GM23338 (cell line): ENCODE results near the gene RAB40C. TPM values are rescaled to one million over a fixed set of nuclear protein-coding genes. Genes with fewer than 3 reads are reported as not detected.
A peak's percentile ranks its signal among the peaks of the same experiment; 100 is the strongest.

ENCODE experiments used
- ATAC-seq: fragments of 200-7000 bp; cut with Tn5 transposase; 3 replicates; pipeline ENCODE4 v1.9.1; 2020
- DNase-seq: peaks from one replicate; pipeline ENCODE4 v3.0.0-alpha.2; 2015; ENCODE audit warnings: low spot score
- H2AFZ ChIP-seq: fragments of 200-600 bp; sonication (generic); 2 replicates; pipeline ENCODE4 v1.8.0; 2016; ENCODE audit warnings: antibody characterized with exemption, mild to moderate bottlenecking, moderate library complexity
- H3F3A ChIP-seq: fragments of 200-600 bp; sonication (generic); replicated peaks from 2 replicates; pipeline ENCODE4 v1.8.0; 2017; ENCODE audit warnings: antibody characterized with exemption, mixed run types, low read depth
- H3K27ac ChIP-seq: fragments of 200-600 bp; sonication (generic); 2 replicates; pipeline ENCODE4 v1.6.1; 2016; ENCODE audit warnings: low read depth
- H3K27me3 ChIP-seq: fragments of 200-600 bp; sonication (generic); 2 replicates; pipeline ENCODE4 v1.8.0; 2016; ENCODE audit warnings: mild to moderate bottlenecking, mixed run types, moderate library complexity; ENCODE audit not compliant: insufficient read depth
- H3K36me3 ChIP-seq: fragments of 200-600 bp; sonication (generic); 2 replicates; pipeline ENCODE4 v1.8.0; 2016; ENCODE audit warnings: mild to moderate bottlenecking; ENCODE audit not compliant: insufficient read depth
- H3K4me1 ChIP-seq: fragments of 200-600 bp; sonication (generic); 2 replicates; pipeline ENCODE4 v1.8.0; 2016; ENCODE audit warnings: mild to moderate bottlenecking, moderate library complexity; ENCODE audit not compliant: insufficient read depth
- H3K4me2 ChIP-seq: fragments of 200-600 bp; sonication (generic); 2 replicates; pipeline ENCODE4 v1.7.1; 2017; ENCODE audit warnings: mixed run types
- H3K4me3 ChIP-seq: fragments of 200-600 bp; sonication (generic); 2 replicates; pipeline ENCODE4 v1.6.1; 2016; ENCODE audit warnings: mixed run types
- H3K79me2 ChIP-seq: fragments of 200-600 bp; sonication (generic); replicated peaks from 2 replicates; pipeline ENCODE4 v1.8.0; 2017; ENCODE audit warnings: mild to moderate bottlenecking; ENCODE audit not compliant: insufficient read depth
- H3K9me2 ChIP-seq: fragments of 200-600 bp; sonication (generic); 2 replicates; pipeline ENCODE4 v1.8.0; 2017; ENCODE audit not compliant: insufficient read depth
- H4K20me1 ChIP-seq: fragments of 200-600 bp; sonication (generic); replicated peaks from 2 replicates; pipeline ENCODE4 v1.8.0; 2017; ENCODE audit warnings: mild to moderate bottlenecking; ENCODE audit not compliant: insufficient read depth
- H3K27ac Mint-ChIP-seq: 2 replicates; pipeline ENCODE4 v1.8.0; 2020; ENCODE audit warnings: inconsistent platforms, mild to moderate bottlenecking, moderate library complexity, mixed read lengths
- H3K27me3 Mint-ChIP-seq: 3 replicates; pipeline ENCODE4 v1.8.0; 2022; ENCODE audit warnings: low read depth, mild to moderate bottlenecking, moderate library complexity, mixed read lengths, inconsistent platforms; ENCODE audit not compliant: insufficient read depth, poor library complexity
- H3K36me3 Mint-ChIP-seq: 3 replicates; pipeline ENCODE4 v1.8.0; 2021; ENCODE audit warnings: low read depth, mild to moderate bottlenecking, inconsistent platforms, moderate library complexity, mixed read lengths
- H3K4me1 Mint-ChIP-seq: 3 replicates; pipeline ENCODE4 v1.8.0; 2020; ENCODE audit warnings: mild to moderate bottlenecking, inconsistent platforms, mixed read lengths
- H3K4me3 Mint-ChIP-seq: 3 replicates; pipeline ENCODE4 v1.8.0; 2021; ENCODE audit warnings: moderate library complexity, mild to moderate bottlenecking, inconsistent platforms, mixed read lengths
- H3K9me3 Mint-ChIP-seq: 3 replicates; pipeline ENCODE4 v1.8.0; 2020; ENCODE audit warnings: moderate library complexity, mild to moderate bottlenecking, inconsistent platforms, mixed read lengths
- CREB1 ChIP-seq: fragments of 250-450 bp; sonication (Bioruptor Pico); IDR thresholded peaks from 2 replicates; pipeline ENCODE4 v1.5.0; 2020; ENCODE audit warnings: low read depth, mild to moderate bottlenecking, moderate library complexity
- EZH2 ChIP-seq: fragments of 200-600 bp; sonication (generic); IDR thresholded peaks from one replicate; pipeline ENCODE4 v1.8.0; 2017; ENCODE audit warnings: antibody characterized with exemption, mild to moderate bottlenecking, low read depth; ENCODE audit not compliant: unreplicated experiment
- EZH2phosphoT487 ChIP-seq: fragments of 200-600 bp; sonication (generic); IDR thresholded peaks from one replicate; pipeline ENCODE4 v1.8.1; 2018; ENCODE audit warnings: antibody characterized with exemption; ENCODE audit not compliant: unreplicated experiment
- JUNB ChIP-seq: IDR thresholded peaks from one replicate; pipeline ENCODE4 v1.6.1; 2016; ENCODE audit warnings: antibody characterized with exemption; ENCODE audit not compliant: unreplicated experiment
- NANOG ChIP-seq: IDR thresholded peaks from 2 replicates; pipeline ENCODE4 v1.6.1; 2016; ENCODE audit warnings: antibody characterized with exemption, borderline replicate concordance
- POLR2AphosphoS5 ChIP-seq: IDR thresholded peaks from 2 replicates; pipeline ENCODE4 v1.6.1; 2016; ENCODE audit warnings: antibody characterized with exemption, low read depth
- STAT1 ChIP-seq: IDR thresholded peaks from one replicate; pipeline ENCODE4 v1.6.1; 2016; ENCODE audit warnings: antibody characterized with exemption; ENCODE audit not compliant: unreplicated experiment
- ZNF114 ChIP-seq: fragments of 250-450 bp; sonication (Bioruptor Pico); IDR thresholded peaks from 2 replicates; pipeline ENCODE4 v1.5.0; 2020; ENCODE audit warnings: mild to moderate bottlenecking, moderate library complexity
- ZNF331 ChIP-seq: fragments of 250-450 bp; sonication (Bioruptor Pico); IDR thresholded peaks from 2 replicates; pipeline ENCODE4 v1.5.0; 2020; ENCODE audit warnings: low read depth, mild to moderate bottlenecking, moderate library complexity
- polyA plus RNA-seq: library from polyadenylated mRNA; unstranded; fragments of >200 nt; fragmentation: Nextera tagmentation; extraction: Ambion mirVana; gene quantifications from 2 replicates; pipeline ENCODE4 v1.2.1, GENCODE V29; 2016
- total RNA-seq: library from RNA; depleted of rRNA; stranded (reverse); fragments of >200 nt; shearing (Covaris generic); gene quantifications from 2 replicates; pipeline ENCODE4 v1.2.3, GENCODE V29; 2014
- TF ChIP-seq, protein P1 (sequence below), 2 experiments: fragments of 200-600 bp in 1 of 2; sonication (generic) in 1 of 2; conservative IDR thresholded peaks; 2 replicates each; pipeline versions ENCODE4 v1.5.1 to v1.6.1; 2016 to 2017; ENCODE audit warnings: antibody characterized with exemption in 2 of 2, low read depth in 2 of 2, mild to moderate bottlenecking in 2 of 2, moderate library complexity in 1 of 2
- TF ChIP-seq, protein P2 (sequence below): IDR thresholded peaks from 2 replicates; pipeline ENCODE4 v1.6.1; 2016; ENCODE audit warnings: antibody characterized with exemption
- TF ChIP-seq, protein P3 (sequence below): IDR thresholded peaks from one replicate; pipeline ENCODE4 v1.6.1; 2018; ENCODE audit warnings: antibody characterized with exemption; ENCODE audit not compliant: unreplicated experiment
- TF ChIP-seq, protein P4 (sequence below): fragments of 250-450 bp; sonication (Bioruptor Pico); IDR thresholded peaks from 2 replicates; pipeline ENCODE4 v1.5.0; 2020; ENCODE audit warnings: mild to moderate bottlenecking, moderate library complexity

The RAB40C gene
- total and polyA plus RNA-seq, 2 experiments from 2014 or later = 11.2 to 24.6 TPM

DNA sequence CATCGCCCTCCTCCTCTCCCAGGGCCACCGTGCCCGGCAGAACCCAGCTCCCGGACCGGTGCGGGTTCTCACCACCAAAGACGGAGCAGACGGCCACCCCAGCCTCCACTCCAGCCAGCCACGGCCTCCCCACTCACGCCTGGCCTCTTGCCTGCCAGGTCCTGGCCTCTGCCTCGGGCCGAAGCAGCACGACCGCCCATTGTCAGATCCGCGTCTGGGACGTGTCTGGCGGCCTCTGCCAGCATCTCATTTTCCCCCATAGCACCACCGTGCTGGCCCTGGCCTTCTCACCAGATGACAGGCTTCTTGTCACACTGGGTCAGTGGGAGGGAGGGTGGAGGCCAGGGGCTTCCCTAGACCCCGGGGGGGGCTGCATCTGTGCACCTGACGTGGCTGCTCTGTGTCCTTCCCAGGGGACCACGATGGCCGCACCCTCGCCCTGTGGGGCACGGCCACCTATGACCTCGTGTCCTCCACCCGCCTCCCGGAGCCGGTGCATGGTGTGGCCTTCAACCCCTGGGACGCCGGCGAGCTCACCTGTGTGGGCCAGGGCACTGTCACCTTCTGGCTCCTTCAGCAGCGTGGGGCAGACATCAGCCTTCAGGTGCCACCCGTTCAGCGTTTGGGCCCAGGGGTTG lies 71.4 kb downstream of the RAB40C start:
- no peaks in the 10 kb centered on the region for H3K4me1 ChIP-seq
- peaks cover 4% of the 10 kb centered on the region for H3K27me3 Mint-ChIP-seq
- TF ChIP-seq, protein P1, sequence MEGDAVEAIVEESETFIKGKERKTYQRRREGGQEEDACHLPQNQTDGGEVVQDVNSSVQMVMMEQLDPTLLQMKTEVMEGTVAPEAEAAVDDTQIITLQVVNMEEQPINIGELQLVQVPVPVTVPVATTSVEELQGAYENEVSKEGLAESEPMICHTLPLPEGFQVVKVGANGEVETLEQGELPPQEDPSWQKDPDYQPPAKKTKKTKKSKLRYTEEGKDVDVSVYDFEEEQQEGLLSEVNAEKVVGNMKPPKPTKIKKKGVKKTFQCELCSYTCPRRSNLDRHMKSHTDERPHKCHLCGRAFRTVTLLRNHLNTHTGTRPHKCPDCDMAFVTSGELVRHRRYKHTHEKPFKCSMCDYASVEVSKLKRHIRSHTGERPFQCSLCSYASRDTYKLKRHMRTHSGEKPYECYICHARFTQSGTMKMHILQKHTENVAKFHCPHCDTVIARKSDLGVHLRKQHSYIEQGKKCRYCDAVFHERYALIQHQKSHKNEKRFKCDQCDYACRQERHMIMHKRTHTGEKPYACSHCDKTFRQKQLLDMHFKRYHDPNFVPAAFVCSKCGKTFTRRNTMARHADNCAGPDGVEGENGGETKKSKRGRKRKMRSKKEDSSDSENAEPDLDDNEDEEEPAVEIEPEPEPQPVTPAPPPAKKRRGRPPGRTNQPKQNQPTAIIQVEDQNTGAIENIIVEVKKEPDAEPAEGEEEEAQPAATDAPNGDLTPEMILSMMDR (conservative IDR thresholded peaks at IDR 0.05; ENCODE audit: low read depth in 2 of 2) = no peak
- TF ChIP-seq ZNF114 = no peak
- no peak for TF ChIP-seq JUNB
- no peak for TF ChIP-seq EZH2phosphoT487
- TF ChIP-seq, protein P2, sequence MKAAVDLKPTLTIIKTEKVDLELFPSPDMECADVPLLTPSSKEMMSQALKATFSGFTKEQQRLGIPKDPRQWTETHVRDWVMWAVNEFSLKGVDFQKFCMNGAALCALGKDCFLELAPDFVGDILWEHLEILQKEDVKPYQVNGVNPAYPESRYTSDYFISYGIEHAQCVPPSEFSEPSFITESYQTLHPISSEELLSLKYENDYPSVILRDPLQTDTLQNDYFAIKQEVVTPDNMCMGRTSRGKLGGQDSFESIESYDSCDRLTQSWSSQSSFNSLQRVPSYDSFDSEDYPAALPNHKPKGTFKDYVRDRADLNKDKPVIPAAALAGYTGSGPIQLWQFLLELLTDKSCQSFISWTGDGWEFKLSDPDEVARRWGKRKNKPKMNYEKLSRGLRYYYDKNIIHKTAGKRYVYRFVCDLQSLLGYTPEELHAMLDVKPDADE = no peak
- TF ChIP-seq, protein P3, sequence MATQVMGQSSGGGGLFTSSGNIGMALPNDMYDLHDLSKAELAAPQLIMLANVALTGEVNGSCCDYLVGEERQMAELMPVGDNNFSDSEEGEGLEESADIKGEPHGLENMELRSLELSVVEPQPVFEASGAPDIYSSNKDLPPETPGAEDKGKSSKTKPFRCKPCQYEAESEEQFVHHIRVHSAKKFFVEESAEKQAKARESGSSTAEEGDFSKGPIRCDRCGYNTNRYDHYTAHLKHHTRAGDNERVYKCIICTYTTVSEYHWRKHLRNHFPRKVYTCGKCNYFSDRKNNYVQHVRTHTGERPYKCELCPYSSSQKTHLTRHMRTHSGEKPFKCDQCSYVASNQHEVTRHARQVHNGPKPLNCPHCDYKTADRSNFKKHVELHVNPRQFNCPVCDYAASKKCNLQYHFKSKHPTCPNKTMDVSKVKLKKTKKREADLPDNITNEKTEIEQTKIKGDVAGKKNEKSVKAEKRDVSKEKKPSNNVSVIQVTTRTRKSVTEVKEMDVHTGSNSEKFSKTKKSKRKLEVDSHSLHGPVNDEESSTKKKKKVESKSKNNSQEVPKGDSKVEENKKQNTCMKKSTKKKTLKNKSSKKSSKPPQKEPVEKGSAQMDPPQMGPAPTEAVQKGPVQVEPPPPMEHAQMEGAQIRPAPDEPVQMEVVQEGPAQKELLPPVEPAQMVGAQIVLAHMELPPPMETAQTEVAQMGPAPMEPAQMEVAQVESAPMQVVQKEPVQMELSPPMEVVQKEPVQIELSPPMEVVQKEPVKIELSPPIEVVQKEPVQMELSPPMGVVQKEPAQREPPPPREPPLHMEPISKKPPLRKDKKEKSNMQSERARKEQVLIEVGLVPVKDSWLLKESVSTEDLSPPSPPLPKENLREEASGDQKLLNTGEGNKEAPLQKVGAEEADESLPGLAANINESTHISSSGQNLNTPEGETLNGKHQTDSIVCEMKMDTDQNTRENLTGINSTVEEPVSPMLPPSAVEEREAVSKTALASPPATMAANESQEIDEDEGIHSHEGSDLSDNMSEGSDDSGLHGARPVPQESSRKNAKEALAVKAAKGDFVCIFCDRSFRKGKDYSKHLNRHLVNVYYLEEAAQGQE = no peak
- no peak for TF ChIP-seq NANOG
- TF ChIP-seq EZH2 = no peak
- no peak for TF ChIP-seq STAT1
- TF ChIP-seq, protein P4, sequence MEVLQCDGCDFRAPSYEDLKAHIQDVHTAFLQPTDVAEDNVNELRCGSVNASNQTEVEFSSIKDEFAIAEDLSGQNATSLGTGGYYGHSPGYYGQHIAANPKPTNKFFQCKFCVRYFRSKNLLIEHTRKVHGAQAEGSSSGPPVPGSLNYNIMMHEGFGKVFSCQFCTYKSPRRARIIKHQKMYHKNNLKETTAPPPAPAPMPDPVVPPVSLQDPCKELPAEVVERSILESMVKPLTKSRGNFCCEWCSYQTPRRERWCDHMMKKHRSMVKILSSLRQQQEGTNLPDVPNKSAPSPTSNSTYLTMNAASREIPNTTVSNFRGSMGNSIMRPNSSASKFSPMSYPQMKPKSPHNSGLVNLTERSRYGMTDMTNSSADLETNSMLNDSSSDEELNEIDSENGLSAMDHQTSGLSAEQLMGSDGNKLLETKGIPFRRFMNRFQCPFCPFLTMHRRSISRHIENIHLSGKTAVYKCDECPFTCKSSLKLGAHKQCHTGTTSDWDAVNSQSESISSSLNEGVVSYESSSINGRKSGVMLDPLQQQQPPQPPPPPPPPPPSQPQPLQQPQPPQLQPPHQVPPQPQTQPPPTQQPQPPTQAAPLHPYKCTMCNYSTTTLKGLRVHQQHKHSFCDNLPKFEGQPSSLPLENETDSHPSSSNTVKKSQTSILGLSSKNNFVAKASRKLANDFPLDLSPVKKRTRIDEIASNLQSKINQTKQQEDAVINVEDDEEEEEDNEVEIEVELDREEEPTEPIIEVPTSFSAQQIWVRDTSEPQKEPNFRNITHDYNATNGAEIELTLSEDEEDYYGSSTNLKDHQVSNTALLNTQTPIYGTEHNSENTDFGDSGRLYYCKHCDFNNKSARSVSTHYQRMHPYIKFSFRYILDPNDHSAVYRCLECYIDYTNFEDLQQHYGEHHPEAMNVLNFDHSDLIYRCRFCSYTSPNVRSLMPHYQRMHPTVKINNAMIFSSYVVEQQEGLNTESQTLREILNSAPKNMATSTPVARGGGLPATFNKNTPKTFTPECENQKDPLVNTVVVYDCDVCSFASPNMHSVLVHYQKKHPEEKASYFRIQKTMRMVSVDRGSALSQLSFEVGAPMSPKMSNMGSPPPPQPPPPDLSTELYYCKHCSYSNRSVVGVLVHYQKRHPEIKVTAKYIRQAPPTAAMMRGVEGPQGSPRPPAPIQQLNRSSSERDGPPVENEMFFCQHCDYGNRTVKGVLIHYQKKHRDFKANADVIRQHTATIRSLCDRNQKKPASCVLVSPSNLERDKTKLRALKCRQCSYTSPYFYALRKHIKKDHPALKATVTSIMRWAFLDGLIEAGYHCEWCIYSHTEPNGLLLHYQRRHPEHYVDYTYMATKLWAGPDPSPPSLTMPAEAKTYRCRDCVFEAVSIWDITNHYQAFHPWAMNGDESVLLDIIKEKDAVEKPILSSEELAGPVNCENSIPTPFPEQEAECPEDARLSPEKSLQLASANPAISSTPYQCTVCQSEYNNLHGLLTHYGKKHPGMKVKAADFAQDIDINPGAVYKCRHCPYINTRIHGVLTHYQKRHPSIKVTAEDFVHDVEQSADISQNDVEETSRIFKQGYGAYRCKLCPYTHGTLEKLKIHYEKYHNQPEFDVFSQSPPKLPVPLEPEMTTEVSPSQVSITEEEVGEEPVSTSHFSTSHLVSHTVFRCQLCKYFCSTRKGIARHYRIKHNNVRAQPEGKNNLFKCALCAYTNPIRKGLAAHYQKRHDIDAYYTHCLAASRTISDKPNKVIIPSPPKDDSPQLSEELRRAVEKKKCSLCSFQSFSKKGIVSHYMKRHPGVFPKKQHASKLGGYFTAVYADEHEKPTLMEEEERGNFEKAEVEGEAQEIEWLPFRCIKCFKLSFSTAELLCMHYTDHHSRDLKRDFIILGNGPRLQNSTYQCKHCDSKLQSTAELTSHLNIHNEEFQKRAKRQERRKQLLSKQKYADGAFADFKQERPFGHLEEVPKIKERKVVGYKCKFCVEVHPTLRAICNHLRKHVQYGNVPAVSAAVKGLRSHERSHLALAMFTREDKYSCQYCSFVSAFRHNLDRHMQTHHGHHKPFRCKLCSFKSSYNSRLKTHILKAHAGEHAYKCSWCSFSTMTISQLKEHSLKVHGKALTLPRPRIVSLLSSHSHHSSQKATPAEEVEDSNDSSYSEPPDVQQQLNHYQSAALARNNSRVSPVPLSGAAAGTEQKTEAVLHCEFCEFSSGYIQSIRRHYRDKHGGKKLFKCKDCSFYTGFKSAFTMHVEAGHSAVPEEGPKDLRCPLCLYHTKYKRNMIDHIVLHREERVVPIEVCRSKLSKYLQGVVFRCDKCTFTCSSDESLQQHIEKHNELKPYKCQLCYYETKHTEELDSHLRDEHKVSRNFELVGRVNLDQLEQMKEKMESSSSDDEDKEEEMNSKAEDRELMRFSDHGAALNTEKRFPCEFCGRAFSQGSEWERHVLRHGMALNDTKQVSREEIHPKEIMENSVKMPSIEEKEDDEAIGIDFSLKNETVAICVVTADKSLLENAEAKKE (CRISPR knock-in tag) = no peak
- no peak for TF ChIP-seq CREB1 (CRISPR knock-in tag)
- no peak for TF ChIP-seq POLR2AphosphoS5
- no peak for TF ChIP-seq ZNF331 (CRISPR knock-in tag)
- peaks cover 8% of the 10 kb centered on the region; the same call in 1 of the 3 replicates for H3K36me3 Mint-ChIP-seq
- H3K27me3 ChIP-seq = no peaks in the 10 kb centered on the region
- H3K9me2 ChIP-seq = no peaks in the 10 kb centered on the region
- no peak overlapping the region for H2AFZ ChIP-seq
- no peak overlapping the region for H3K4me2 ChIP-seq
- no peaks in the 10 kb centered on the region for H3K36me3 ChIP-seq
- H4K20me1 ChIP-seq = no peaks in the 10 kb centered on the region
- H3F3A ChIP-seq = no peaks in the 10 kb centered on the region
- H3K79me2 ChIP-seq = no peaks in the 10 kb centered on the region
- H3K9me3 Mint-ChIP-seq = no peaks in the 10 kb centered on the region
- H3K4me1 Mint-ChIP-seq = no peaks in the 10 kb centered on the region
- ATAC-seq (peak; percentile 1; the same call in 1 of the 3 replicates), DNase-seq (no peak)
- no peak overlapping the region for H3K4me3 ChIP-seq
- no peak overlapping the region for H3K27ac ChIP-seq
- no peak overlapping the region for H3K4me3 Mint-ChIP-seq
- no peak overlapping the region for H3K27ac Mint-ChIP-seq
